ENCODE results near the gene GRIN2A.

DNA sequence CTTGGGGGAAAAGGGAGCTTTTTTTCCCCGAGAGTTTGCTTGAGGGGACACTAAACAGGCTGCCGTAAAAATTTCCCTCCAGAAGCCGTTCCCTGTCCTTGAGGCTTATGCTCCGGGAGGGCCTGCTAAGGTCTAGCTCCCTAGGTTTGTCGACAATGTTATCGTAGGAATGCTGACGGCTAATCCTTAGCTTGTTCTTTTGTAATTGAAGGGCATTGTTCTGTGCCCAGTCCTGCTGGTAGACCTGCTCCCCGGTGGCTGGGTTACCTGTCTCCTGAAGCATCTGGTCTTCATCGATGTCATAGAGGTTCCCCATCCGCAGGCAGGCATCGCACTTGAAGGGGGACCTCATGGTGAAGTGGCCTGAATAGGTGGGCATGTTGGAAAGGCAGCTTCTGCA is 418.7 kb downstream of the GRIN2A start:
- no peak for TF ChIP-seq RARB (CRISPR knock-in tag; IDR thresholded peaks at IDR 0.05)
- no peak for TF ChIP-seq TOX (CRISPR knock-in tag; IDR thresholded peaks at IDR 0.05; ENCODE audit: borderline replicate concordance)
- TF ChIP-seq, protein P1, sequence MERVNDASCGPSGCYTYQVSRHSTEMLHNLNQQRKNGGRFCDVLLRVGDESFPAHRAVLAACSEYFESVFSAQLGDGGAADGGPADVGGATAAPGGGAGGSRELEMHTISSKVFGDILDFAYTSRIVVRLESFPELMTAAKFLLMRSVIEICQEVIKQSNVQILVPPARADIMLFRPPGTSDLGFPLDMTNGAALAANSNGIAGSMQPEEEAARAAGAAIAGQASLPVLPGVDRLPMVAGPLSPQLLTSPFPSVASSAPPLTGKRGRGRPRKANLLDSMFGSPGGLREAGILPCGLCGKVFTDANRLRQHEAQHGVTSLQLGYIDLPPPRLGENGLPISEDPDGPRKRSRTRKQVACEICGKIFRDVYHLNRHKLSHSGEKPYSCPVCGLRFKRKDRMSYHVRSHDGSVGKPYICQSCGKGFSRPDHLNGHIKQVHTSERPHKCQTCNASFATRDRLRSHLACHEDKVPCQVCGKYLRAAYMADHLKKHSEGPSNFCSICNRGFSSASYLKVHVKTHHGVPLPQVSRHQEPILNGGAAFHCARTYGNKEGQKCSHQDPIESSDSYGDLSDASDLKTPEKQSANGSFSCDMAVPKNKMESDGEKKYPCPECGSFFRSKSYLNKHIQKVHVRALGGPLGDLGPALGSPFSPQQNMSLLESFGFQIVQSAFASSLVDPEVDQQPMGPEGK (CRISPR knock-in tag; IDR thresholded peaks at IDR 0.05; ENCODE audit: borderline replicate concordance): no peak
- TF ChIP-seq PPARA (CRISPR knock-in tag; IDR thresholded peaks at IDR 0.05; ENCODE audit: borderline replicate concordance): no peak
- no peak for TF ChIP-seq ZFP3 (CRISPR knock-in tag; IDR thresholded peaks at IDR 0.05)
- no peak for TF ChIP-seq BACH2 (CRISPR knock-in tag; IDR thresholded peaks at IDR 0.05; ENCODE audit: borderline replicate concordance)
- no peak for TF ChIP-seq ZNF8 (CRISPR knock-in tag; IDR thresholded peaks at IDR 0.05)
- no peak for TF ChIP-seq ISL1 (CRISPR knock-in tag; IDR thresholded peaks at IDR 0.05)

Data from SK-N-SH treated with all-trans-retinoic acid at 6 μM for 48 hours (cell line).